Right hindlimb (tissue), 1 donor: Measurements from ENCODE around the gene SET.
A peak's percentile ranks its signal among the peaks of the same experiment; 100 is the strongest.

Experiments
- DNase-seq: peaks from one replicate; pipeline ENCODE4 v3.0.0-alpha.2; 2018

Gene SET

GRCh38 chr9:128731691-128732090 lies 42.7 kb downstream of the SET start:
- no peak for DNase-seq

GRCh38 chr9:128732576-128732975 lies 43.6 kb downstream of the SET start:
- no peak for DNase-seq

GRCh38 chr9:128733256-128733655 lies 44.2 kb downstream of the SET start:
- DNase-seq = peak; percentile 77

- DNase-seq = no peak
These were observed 46.4 kb downstream of the SET start for GRCh38 chr9:128735373-128735772.

GRCh38 chr9:128742401-128742800 lies 53.4 kb downstream of the SET start:
- no peak for DNase-seq

- DNase-seq = no peak
These were observed 54.4 kb downstream of the SET start for GRCh38 chr9:128743421-128743820.
